ENCODE measurements around the gene ACTR3C.

GRCh38 chr7:150363370-150363769 is 40.0 kb upstream of the ACTR3C start:
- TF ChIP-seq POLR2A (IDR thresholded peaks at IDR 0.05): no peak
- TF ChIP-seq, protein P1, sequence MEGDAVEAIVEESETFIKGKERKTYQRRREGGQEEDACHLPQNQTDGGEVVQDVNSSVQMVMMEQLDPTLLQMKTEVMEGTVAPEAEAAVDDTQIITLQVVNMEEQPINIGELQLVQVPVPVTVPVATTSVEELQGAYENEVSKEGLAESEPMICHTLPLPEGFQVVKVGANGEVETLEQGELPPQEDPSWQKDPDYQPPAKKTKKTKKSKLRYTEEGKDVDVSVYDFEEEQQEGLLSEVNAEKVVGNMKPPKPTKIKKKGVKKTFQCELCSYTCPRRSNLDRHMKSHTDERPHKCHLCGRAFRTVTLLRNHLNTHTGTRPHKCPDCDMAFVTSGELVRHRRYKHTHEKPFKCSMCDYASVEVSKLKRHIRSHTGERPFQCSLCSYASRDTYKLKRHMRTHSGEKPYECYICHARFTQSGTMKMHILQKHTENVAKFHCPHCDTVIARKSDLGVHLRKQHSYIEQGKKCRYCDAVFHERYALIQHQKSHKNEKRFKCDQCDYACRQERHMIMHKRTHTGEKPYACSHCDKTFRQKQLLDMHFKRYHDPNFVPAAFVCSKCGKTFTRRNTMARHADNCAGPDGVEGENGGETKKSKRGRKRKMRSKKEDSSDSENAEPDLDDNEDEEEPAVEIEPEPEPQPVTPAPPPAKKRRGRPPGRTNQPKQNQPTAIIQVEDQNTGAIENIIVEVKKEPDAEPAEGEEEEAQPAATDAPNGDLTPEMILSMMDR (IDR thresholded peaks at IDR 0.05): no peak
